Astrocyte of the spinal cord (primary cell): ENCODE results near the gene SHANK2.

Experiments
- DNase-seq: peaks from one replicate; pipeline ENCODE4 v3.0.0; 2011; ENCODE audit warnings: low read depth, low spot score
- H3K4me3 ChIP-seq: 2 replicates; pipeline ENCODE4 v1.5.1; 2011; ENCODE audit warnings: low read depth, mild to moderate bottlenecking, low read length, moderate library complexity
- in situ Hi-C: cut with HindIII; loops from 2 replicates; pipeline ENCODE4 v1.10.0; 2017; ENCODE audit warnings: low sequenced_read_pairs
- TF ChIP-seq, protein P1 (sequence below): IDR thresholded peaks from 2 replicates; pipeline ENCODE4 v1.5.1; 2012; ENCODE audit warnings: low read depth, mild to moderate bottlenecking, low read length, inconsistent platforms

Gene SHANK2

DNA sequence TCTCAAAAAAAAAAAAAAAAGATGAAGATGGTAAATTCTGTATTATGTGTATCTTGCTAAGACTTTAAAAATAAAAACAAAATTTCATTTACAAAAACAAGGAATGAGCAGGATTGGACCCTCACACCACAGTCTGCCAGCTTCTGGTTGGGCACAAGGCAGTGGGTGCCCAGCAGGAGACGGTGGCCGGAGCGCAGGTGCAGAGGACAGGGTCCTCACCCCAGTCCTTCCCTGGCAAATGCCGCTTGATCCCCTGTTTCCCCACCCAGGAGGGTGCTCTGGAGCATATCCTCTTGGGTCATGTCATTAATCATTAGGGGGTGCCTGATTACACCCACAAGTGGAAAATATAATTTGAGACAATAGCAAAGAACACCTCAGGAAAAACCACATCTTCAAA is 31.2 kb downstream of the SHANK2 start:
- H3K4me3 ChIP-seq: no peak overlapping the region
- TF ChIP-seq, protein P1, sequence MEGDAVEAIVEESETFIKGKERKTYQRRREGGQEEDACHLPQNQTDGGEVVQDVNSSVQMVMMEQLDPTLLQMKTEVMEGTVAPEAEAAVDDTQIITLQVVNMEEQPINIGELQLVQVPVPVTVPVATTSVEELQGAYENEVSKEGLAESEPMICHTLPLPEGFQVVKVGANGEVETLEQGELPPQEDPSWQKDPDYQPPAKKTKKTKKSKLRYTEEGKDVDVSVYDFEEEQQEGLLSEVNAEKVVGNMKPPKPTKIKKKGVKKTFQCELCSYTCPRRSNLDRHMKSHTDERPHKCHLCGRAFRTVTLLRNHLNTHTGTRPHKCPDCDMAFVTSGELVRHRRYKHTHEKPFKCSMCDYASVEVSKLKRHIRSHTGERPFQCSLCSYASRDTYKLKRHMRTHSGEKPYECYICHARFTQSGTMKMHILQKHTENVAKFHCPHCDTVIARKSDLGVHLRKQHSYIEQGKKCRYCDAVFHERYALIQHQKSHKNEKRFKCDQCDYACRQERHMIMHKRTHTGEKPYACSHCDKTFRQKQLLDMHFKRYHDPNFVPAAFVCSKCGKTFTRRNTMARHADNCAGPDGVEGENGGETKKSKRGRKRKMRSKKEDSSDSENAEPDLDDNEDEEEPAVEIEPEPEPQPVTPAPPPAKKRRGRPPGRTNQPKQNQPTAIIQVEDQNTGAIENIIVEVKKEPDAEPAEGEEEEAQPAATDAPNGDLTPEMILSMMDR: no peak
- no peak for DNase-seq
- in situ Hi-C loops: no loop called here

DNA sequence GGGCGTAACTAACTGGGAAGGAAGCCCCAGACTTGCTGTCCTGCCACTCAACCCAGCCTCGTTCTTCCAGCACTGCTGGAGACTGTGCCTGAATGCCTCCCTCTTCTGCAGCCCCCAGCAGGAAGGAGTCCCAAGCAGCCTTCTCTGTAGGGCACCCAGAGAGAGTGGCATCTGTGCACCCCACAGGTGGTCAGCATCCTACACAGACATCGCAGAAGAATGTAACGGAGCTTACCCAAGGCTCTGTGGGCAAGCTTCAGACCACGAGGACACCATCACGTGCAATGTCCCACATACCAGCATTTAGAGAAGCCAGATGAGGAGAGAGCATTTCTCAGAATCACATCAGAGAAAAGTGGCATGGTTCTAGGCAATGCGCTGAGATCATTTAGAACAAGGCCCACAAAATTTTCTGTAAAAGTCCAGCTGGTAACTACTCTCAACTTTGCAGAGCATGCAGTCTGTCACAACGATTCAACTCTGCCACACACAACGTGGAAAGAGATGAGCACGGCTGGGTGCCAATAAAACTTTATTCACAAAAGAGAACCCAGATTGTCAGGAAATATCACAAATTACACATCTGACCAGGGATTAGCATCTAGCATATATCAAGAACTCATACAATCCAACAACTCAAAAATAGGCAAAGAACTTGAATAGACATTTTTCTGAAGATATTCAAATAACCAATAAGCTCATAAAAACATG is 33.4 kb downstream of the SHANK2 start:
- no peak overlapping the region for H3K4me3 ChIP-seq
- no peak for DNase-seq
- in situ Hi-C loops: no loop called here
- TF ChIP-seq, protein P1: no peak

DNA sequence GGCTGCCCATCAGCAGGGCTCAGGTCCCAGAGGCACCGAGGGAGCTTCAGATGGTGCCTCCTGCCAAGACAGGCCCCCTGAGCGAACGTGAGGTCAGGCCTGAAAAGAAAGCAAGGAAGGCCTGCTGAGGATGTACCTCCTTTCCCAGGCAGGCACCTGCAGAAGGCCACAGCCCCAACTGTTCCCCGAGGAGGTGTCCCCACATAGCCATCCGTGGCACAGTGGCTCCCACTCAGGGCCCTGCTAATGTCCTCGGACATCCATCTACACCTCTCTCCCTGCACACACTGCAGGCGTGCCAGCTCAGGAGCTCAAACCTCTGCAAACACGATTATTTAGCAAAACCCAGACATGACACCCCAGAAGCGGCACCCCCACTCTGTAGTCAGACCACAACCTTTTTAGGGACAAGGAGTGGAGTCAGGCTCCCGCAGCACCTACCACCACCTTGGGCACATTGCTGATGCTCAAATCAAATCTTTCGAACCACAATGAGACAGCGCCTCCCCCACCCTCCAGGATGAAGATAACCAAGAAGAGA is 36.9 kb downstream of the SHANK2 start:
- DNase-seq: no peak
- TF ChIP-seq, protein P1: no peak
- H3K4me3 ChIP-seq: no peak overlapping the region
- in situ Hi-C loops: no loop called here

DNA sequence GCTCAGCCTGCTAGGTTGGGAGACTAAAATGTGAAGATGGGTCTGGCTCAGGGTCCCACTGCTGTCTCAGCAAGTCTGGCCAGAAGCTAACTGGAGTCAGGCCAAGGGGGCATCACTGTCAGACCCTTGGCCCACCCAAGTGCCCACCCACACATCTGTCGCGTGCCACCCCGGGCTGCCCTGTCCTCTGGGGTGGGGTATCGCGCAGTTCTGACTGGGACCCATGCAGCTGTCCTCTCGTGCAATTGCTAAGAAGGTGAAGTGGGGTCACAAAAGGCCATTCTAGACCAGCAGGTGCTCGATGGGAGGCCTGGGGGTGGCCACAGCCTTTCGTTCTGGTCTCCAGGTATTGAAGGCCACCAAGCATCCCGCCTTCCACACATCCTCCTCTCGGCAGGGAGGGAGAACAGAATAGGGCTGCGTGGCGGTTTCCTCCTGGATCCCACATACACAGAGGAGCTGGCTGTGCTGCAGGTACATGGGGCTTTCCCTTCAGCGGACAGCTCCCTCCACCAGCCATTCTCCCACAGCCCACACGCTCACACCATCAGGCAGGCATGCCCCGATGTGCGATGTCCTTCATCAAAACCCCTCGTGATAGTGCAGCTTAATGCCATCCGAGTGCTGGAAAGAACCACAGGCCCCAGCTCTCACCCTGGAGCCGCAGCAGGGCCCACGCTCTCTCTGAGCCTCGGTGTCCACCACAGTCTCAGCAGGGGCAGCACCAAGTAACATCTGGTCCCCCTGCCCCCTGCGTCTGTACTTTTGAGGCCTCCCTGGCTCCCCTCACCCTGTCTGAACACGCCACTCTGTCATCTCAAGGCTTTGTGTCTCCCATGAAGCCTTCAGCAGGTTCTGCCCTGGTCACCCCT is 37.6 kb downstream of the SHANK2 start:
- in situ Hi-C loops: no loop called here
- DNase-seq: no peak
- TF ChIP-seq, protein P1: no peak
- H3K4me3 ChIP-seq: no peak overlapping the region

DNA sequence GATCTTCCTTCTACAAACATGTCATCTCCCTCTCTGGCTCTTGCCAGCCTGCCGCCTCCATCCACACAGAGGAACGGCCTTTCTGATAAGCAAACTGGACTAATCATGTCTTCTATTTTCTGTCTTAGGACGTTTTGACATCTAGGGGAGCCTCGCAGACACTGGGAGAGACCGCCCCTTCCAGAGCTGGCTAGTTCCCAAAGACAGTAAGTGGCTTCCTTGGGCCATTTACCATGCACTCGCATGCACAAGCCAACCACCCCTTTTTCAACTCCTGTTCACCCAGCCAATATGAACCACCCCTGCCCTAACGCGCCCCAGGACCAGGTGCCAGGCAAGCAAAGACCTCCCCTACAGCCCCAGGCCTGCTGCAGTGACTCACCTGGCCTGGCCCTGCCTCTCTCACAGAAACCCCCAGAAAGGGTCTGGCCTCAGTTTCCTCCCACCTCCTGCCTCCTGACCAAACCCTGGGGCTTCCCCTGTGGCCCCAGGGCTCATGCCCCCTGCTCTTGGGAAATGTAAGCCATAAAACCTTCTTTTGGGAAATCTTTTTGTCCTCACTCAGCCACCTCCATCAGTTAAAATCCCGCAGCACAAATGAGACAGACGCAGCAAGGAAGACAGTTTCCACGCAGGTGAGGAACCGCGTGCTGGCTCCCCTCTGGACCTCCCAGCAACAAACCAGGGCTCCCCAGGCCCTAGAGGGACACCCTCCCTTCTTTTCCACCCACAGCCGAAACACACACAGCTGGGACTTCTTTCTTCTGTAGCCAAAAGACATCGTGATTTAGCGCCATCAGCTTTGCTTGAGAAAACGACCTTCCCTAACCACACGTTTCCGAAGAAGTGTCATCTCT is 38.5 kb downstream of the SHANK2 start:
- in situ Hi-C loops: no loop called here
- no peak overlapping the region for H3K4me3 ChIP-seq
- DNase-seq: no peak
- TF ChIP-seq, protein P1: no peak
